Fibroblast of skin of scalp (primary cell): ENCODE measurements around the gene MYL5.
"Not testable (repeated sequence)": the region's sequence is repeated elsewhere in the genome, so short reads cannot be mapped to it uniquely, and the experiment has no call there.

Source experiments
- DNase-seq: peaks from one replicate; pipeline ENCODE4 v3.0.0-alpha.2; 2013

MYL5 gene

DNA sequence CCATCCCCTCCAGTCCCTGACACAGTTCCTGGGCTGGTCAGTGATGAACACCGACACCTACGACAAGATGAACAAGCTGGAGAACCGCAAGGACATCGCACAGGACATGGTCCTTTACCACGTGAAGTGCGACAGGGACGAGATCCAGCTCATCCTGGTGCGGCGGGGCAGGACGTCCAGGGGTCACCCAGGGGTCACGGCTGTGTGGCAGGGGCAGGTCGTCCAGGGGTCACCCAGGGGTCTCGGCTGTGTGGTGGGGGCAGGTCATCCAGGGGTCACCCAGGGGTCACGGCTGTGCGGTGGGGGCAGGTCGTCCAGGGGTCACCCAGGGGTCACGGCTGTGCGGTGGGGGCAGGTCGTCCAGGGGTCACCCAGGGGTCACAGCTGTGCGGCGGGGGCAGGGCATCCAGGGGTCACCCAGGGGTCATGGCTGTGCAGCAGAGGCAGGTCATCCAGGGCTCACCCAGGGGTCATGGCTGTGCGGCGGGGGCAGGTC lies 17.0 kb upstream of the MYL5 start:
- no peak for DNase-seq

DNA sequence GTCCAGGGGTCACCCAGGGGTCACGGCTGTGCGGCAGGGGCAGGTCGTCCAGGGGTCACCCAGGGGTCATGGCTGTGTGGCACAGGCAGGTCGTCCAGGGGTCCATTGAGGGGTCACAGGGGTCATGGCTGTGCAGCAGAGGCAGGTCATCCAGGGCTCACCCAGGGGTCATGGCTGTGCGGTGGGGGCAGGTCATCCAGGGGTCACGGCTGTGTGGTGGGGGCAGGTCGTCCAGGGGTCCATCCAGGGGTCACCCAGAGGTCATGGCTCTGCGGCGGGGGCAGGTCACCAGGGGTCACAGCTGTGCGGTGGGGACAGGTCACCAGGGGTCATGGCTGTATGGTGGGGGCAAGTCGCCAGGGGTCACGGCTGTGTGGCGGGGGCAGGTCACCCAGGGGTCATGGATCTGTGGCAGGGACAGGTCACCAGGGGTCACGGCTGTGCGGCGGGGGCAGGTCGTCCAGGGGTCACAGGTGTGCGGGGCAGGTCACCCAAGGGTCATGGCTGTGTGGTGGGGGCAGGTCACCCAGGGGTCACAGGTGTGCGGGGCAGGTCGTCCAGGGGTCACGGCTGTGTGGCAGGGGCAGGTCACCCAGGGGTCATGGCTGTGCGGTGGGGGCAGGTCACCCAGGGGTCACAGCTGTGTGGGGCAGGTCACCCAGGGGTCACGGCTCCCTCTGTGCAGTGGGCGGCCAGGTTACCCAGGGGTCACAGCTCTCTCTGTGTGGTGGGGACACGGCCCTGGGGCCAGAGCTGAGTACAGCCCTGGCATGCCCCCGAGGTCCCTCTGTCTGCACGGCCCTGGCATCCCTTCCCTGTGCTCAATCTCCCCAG lies 16.3 kb upstream of the MYL5 start:
- no peak for DNase-seq

DNA sequence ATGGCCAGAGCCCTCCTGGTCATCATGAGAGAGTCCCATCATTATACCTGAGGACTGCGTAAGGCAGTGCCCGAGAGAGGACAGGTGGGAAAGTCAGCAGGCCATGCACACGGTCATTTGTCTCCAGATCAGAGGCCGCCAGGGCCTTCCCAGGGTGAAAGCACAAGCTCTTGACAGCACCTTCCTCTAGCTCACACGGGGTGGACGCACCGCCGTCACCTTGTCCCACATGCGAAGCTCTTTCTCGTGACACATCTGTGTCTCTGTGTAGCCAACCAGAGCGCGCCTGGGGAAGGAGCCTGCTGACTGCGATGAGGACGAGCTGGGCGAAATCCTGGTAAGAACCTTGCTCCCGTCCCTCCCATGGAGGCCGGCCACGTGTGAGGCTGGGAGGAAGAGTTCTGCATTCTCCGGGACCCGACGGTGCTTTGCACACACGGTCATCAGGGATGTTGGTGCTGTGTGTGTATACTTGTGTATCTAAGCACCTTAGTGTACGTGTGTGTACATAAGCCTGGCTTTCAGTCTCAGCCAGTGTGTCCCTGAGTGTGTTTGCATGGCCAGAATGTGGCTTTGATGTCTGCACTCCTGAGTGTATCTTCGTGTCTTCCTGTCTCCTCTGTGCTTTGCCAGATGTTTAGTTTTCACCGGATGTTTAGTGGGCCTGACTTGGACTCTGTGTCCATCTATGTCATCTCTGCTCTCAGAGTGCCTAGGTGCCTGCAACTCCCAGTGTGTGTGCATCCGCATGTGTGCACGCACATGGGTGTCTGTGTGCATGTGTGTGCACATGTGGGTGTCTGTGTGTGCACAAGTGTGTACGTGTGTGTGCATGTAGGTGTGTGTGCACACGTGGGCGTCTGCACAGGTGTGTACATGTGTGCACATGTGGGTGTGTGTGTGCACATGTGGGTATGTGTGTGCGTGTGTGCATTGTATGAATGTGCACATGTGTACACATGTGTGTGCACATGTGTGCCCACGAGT lies 15.4 kb upstream of the MYL5 start:
- DNase-seq = no peak

DNA sequence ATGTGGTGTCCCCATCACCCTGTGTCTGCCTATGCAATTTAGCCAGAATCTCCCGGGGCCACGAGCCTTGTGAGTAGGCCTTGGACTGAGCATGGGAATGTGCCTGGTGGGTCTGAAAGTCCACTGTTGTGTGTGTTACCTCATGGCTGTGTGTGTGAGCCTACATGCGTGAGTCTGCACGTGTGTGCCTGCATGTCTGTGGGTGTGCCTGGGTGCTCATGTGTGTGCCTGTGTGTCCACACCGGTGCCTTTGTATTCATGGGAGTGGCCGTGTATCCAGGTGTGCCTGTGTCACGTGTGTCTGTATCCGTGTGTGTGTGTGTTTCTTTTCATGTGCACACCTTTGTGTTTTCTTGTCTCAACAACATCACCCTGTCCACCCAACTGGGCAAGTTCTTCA lies 14.5 kb upstream of the MYL5 start:
- DNase-seq = no peak

DNA sequence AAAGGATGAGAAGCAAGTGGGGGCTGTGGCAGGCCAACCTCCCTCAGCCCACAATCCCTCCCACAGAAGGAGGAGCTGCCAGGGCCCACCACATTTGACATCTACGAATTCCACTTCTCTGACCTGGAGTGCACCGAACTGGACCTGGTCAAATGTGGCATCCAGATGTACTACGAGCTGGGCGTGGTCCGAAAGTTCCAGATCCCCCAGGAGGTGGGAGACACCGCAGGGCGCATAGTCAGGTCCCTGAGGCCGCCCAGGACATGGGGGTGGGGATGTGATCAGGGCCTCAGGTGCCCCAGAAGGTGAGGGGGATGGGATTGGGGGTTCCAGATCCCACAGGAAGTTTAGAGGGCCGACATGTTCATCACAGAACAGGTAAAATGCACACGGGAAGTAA lies 13.9 kb upstream of the MYL5 start:
- no peak for DNase-seq

DNA sequence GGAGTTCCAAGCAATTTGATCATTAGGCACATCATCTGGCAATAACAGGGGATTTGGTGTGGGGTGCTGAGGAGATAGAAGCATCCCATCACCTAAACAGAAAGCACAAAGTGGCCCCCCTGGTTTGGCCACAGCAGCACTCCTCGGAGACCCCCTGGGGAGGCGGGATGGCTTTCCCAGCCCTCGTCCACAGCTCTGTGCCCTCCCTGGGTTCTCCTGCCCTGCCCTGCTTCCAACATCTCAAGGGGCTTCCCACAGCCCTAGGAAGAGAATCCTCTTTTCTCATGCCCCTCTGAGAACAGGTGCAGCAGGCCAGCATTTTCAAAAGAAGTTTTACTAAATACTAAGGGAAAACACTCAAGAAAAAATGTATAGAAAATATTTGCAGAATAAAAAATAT lies 13.1 kb upstream of the MYL5 start:
- no peak for DNase-seq

DNA sequence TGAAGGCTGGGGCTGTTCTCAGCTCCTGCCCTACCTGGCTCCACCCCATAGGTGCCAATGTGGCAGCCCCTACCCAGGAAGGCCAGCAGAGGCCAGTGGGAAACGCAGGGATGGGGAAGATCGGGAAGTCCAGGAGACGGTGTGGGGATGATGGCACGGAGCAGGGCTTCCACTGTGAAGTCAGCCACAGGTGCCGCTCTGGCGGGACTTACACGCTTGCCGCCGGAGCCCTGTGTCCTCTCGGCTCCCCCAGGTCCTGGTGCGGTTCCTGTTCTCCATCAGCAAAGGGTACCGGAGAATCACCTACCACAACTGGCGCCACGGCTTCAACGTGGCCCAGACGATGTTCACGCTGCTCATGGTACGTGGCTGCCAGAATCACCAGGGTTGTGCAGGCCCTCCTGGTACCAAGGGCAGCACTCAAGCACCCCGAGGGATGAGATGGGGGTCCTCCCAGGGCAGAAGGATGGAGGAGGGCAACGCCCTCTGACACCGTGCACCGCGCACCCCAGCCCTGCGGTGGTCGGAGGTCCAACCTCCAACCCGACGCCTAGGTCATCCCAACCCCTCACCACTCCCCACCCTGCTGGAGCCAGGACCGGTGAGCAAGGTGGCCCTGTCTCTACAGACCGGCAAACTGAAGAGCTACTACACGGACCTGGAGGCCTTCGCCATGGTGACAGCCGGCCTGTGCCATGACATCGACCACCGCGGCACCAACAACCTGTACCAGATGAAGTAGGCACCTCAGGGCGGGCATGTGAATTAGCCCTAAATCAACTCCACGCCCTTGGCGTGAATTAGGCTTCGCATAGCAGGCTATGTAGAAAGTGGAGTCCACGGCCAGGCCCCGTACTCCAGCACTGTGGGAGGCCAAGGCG lies 12.2 kb upstream of the MYL5 start:
- DNase-seq = no peak

DNA sequence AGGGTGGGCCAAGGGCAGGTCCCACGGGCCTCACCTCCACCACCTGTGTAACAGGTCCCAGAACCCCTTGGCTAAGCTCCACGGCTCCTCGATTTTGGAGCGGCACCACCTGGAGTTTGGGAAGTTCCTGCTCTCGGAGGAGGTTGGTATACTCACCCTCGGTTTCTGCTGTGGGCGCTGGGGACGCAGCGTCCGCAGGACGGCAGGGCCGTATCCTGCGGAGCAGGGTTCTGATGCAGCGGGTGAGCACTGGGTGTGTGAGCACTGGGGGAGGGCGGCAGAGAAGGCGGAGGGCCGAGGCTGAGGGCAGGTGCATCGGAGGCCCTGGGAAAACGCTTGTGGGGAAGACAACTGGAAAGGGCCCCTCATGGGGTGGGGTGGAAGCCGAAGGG lies 11.3 kb upstream of the MYL5 start:
- DNase-seq = no peak

DNA sequence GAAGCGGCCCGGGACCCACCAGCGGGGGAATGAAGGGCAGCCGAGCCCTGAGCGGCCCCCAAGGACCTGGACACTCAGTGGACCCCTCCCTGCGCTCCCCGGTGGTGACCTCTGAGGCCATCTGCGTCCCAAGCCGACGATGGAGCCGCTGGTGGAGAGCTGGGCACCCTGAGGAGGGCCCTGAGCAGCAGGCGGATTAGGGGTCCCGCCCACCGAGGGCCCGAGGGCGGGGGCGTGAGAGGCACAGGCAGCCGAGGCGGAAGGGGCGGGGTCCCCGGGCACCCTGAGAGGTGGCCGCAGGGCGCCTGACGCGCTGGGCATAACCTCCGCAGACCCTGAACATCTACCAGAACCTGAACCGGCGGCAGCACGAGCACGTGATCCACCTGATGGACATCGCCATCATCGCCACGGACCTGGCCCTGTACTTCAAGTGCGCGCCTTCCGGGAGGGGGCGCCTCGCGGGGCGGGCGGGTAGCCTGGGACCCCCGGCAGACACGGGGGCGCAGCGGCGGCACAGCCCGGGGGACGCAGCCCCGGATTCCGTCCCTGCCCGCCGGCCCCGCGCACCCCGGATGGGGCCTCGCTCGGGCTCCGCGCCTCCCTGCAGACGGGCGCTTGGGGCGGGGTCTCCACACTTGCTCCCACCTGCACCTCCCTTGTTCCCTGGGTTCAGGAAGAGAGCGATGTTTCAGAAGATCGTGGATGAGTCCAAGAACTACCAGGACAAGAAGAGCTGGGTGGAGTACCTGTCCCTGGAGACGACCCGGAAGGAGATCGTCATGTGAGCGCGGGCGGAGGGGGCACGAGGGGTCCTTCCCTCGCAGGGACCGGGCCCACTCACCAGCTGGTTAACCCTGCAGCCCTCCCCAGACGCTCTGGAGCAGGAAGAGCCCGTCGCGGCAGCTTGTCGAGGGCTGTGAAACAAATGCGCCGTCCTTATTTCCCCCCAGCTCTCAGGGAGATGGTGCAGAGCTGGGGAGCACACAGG lies 10.6 kb upstream of the MYL5 start:
- DNase-seq = no peak

DNA sequence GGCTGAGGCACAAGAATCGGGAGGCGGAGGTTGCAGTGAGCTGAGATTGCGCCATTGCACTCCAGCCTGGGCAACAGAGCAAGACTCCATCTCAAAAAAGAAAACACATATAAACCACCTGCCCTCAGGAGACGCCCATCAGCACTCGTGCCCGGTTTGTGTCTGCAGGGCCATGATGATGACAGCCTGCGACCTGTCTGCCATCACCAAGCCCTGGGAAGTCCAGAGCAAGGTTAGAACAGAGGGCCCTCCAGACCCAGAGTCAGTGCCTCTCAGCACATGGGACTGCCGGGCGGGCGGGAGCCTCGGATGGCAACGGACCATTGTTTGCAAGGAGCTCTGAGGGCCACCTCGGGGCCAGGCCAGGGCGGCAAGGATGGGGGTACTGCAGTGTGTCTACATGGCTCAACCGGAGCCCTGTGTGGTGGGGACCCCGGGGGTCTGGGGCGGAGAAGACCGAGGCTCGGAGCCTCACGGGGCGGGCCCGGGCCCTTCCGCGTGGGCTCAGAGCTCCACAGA lies 9.6 kb upstream of the MYL5 start:
- DNase-seq = no peak

DNA sequence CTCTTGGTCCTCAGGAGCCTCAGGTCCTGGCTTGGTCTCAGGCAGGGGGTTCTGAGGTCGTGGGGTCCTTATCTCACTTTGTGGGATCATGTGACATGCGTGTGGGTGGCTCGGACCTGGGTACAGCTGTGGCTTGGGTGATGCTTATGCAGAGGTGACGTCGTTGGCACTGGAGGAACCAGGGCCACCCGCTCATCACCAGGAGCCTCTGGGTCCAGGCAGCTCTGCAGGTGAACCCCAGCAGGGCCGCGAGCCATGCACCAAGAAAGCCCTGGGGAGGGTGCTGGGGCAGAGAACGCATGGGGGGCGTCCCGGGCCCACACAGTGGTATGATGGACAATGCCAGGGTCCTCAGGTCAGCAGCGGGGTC lies 9.0 kb upstream of the MYL5 start:
- no peak for DNase-seq

DNA sequence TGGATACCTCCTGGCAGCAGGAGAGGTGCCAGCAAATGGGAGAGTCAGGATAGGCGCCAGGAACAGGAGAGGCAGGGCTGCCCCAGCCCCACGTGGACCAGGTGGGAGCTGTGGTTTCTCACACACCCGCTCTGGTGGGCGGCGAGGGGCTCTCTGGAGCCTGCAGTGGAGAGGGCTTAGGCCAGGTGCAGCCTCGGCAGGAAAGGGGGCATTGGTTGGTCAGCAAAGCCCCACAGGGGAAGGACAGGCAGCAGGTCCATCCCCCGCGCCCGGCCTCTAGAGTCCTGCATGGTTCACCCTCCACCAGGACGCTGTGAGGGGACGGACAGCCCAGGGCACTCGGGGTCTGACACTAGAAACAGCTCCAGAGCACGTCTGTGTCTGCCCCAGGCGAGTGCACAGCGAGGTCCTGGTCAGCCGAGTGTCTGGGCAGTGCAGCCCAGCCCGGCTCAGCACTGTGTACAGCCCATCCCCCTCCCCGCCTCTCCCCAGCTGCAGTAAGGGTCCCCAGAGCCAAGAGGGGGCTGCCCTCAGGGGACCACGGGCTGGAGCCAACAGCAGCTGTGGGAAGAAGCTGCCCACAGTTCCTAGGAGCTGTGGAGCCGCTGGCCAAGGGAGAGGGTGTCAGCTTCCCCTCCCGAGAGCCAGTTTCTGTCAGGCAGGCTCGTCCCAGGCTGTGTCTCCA lies 8.4 kb upstream of the MYL5 start:
- DNase-seq = no peak

DNA sequence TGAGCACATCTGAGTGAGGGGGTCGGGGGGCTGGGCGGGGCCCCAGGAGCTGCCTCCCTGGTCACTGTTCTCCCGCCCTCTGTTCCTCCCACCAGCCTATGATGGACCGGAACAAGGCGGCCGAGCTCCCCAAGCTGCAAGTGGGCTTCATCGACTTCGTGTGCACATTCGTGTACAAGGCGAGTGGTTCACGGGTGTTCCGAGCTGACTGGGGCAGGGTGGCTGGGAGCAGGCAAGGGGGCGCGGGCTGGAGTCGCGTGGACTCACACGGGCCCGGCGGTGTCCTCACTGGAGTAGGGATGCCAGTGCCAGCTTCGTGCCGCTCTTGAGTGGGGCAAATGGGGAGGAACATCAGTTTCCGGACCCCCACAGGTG lies 7.9 kb upstream of the MYL5 start:
- DNase-seq = no peak

DNA sequence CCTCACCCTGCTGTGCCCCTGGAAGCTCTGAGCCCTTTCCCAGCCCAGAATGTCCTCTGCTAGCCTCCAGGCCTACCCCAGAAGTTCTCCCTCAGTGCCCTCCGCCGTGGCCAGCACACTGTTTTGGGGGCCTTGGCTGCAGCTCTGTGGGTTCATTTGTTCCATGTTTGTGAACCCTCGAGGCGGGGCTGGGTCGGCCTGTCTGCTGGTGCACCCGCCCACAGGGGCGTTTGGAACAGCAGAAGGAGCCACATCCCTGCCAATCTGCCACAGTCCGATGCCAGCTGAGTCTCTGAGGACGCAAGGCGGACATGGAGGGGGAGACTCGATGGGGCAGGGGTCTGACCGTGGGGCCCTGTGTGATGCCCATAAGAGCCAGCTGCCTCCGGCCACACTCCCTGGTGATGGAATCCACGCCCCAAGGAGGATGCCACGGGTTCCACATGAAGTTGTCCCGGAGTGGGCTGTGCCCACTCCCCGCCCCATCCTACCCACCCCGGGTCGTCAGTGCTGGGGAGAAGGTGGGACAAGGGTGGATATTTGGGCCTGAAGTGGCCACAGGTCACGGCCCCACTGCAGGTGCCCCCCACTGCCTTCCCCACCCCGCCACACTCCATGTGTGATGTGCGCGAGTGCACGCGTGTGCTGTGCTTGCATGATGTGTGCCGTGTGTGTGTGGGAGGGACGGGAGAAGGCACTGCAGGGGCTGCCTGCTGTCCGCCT lies 7.4 kb upstream of the MYL5 start:
- no peak for DNase-seq

DNA sequence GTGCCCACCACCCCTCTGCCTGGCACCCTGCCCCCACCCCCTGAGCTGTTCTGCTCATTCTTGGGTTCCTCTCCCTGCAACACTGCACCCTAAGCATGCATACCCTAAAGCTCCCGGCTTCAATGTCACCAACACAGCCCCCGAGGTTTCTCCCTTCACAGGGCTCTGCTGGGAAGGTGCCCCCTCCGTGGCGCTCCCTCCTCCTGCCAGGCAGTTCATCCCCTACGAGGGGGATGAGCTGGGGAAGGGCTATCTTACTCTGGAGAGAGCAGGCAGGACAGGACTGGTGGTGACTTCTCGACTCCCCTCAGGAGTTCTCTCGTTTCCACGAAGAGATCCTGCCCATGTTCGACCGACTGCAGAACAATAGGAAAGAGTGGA lies 6.8 kb upstream of the MYL5 start:
- no peak for DNase-seq

DNA sequence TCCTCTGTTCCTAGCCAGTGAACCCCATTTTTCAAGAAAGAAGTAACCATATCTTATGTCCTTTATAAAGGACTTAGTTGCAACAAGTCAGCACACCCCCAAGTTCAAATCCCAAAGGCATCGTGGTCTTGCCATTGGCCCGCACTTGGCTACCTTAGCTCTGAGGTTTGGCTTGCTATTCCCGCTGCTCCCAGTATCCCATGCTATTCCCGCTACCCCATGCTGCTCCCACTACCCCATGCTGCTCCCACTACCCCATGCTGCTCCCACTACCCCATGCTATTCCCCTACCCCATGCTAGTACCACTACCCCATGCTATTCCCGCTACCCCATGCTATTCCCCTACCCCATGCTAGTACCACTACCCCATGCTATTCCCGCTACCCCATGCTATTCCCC lies 6.1 kb upstream of the MYL5 start:
- not testable (repeated sequence) for DNase-seq

DNA sequence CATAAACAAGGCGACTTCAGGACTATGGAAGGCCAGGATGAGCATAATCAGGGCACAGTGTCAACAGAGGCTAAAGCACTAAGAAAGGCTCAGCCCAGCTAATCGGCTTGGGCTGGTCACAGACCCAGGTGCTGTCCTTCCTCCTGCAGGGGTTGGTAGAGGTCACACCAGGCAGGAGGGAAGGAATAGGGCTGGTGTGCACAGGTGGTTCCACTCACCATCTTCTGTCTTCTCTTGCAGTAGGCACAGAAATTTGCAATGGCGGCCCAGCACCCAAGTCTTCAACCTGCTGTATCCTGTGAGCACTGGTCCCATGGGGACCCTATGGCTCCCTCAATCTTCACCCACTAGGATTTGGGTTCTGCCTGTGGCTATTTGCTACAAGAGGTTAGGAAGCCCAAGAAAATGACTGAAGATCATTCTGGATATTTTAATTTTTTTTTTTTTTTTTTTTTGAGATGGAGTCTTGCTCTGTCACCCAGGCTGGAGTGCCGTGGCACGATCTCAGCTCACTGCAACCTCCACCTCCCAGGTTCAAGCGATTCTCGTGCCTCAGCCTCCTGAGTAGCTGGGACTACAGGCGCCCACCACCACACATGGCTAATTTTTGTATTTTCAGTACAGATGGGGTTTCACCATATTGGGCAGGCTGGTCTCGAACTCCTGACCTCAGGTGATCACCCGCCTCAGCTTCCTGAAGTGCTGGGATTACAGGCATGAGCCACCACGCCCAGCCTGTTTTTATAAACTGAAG lies 4.4 kb upstream of the MYL5 start:
- DNase-seq = not testable (repeated sequence)

DNA sequence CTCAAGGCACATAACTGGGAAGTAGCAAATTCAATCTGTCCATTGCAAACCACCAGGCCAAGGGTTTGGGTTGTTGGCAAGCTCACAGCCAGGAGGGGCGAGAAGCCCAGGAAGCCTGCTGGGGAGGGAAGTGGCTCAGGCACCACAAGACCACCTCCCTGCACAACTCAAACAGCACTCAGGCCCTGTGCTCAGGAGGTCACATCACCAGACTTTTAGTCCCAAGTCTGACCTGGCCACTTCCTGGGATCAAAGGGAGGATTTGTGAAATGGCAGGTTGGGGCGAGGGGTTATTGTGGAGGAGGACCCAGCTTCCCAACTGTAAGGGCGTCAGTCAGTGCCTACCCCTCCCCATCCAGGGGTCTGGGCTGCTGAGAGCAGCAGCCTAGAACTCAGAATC lies 2.6 kb upstream of the MYL5 start:
- no peak for DNase-seq
